Measurements from ENCODE around the gene KRT2.

The KRT2 gene

DNA sequence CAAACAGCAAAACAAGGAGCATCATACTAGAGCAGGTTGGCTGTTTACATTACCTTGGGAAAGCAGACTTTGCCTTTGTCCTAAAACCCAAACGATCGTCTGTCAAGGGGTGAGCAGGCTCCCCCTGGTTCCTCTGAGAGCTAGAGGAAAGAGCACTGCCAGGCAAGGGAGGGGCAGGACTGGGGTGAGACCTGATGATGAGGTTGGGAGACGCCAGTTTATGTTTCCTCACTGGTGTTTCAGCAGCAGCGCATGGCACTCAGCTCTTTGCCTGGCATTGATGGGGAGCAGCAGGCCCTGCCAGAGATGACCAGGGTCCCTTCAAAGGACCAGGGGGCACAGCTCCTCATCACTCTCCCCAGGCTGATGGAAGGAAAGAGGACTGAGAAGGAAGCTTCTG lies 7.9 kb upstream of the KRT2 start:
- no peak for TF ChIP-seq CTCF (IDR thresholded peaks at IDR 0.05)
- Histone ChIP-seq H3K27me3 (no peaks in the 10 kb centered on the region), H3K27ac (no peak overlapping the region)

DNA sequence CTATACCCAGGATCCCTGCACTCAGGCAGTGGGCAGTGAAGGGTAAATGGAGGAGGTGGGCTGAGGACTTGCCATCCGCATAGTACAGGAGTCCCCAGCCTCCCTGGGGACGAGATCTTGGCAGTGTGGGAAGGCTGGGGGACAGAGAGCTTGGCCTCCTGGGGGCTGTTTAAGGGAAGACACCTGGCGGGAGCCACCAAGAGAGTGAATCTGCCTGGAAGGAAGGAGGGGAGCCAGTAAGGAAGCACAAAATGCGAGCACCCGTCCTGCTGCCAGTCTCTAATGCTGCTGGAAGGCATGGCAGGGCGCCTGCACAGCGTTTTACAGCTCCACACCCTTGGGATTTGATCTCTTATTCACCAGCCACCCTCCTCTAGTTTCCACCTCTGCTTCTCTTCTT lies 7.4 kb upstream of the KRT2 start:
- Histone ChIP-seq H3K9me3 (no peaks in the 10 kb centered on the region), H3K36me3 (no peaks in the 10 kb centered on the region), H3K4me1 (ENCODE audit: control insufficient read depth in 1 of 2, insufficient read depth in 1 of 2, low read depth in 1 of 2, low read length in 1 of 2) (no peaks in the 10 kb centered on the region), H3K27me3 (no peaks in the 10 kb centered on the region), H3K4me3 (ENCODE audit: low read depth in 1 of 2, low read length in 1 of 2) (no peak overlapping the region), H3K27ac (no peak overlapping the region)
- TF ChIP-seq CTCF (IDR thresholded peaks at IDR 0.05), result no peak

More for the DNA sequence above, 7.9 kb upstream of the KRT2 start:
- Histone ChIP-seq H3K9me3 (no peaks in the 10 kb centered on the region), H3K4me1 (ENCODE audit: control insufficient read depth in 1 of 2, insufficient read depth in 1 of 2, low read depth in 1 of 2, low read length in 1 of 2) (no peaks in the 10 kb centered on the region), H3K36me3 (no peaks in the 10 kb centered on the region), H3K4me3 (ENCODE audit: low read depth in 1 of 2, low read length in 1 of 2) (no peak overlapping the region)

DNA sequence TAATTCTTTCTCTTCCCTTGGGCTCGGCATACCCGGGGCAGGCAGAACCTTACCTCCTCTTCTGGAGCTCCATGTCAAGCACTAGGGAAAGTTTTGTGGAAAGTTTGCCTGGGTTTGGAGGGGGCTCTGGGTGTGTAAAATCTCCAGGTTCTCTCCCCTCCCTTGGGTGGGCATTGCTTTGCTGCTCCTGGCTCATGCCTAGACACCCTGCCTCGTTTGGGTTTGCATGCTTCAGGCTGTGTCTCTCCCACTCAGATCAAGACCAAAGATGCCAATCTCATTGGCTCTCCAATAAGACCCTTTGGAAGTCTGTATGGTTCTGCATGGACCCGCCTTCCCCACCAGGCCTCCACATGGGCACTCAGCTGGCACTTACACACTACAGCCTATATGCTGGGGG lies 6.2 kb upstream of the KRT2 start:
- no peaks in the 10 kb centered on the region for H3K27me3 ChIP-seq

GRCh38 chr12:52657250-52657902 lies 5.4 kb upstream of the KRT2 start:
- Histone ChIP-seq H3K4me1 (ENCODE audit: control insufficient read depth in 1 of 2, insufficient read depth in 1 of 2, low read depth in 1 of 2, low read length in 1 of 2) (no peaks in the 10 kb centered on the region), H3K9me3 (no peaks in the 10 kb centered on the region), H3K27me3 (no peaks in the 10 kb centered on the region), H3K27ac (no peak overlapping the region), H3K4me3 (ENCODE audit: low read depth in 1 of 2, low read length in 1 of 2) (no peak overlapping the region), H3K36me3 (no peaks in the 10 kb centered on the region)
- TF ChIP-seq CTCF (IDR thresholded peaks at IDR 0.05), result no peak

More for the DNA sequence above, 6.2 kb upstream of the KRT2 start:
- Histone ChIP-seq H3K9me3 (no peaks in the 10 kb centered on the region), H3K27ac (no peak overlapping the region), H3K4me3 (ENCODE audit: low read depth in 1 of 2, low read length in 1 of 2) (no peak overlapping the region), H3K36me3 (no peaks in the 10 kb centered on the region), H3K4me1 (ENCODE audit: control insufficient read depth in 1 of 2, insufficient read depth in 1 of 2, low read depth in 1 of 2, low read length in 1 of 2) (no peaks in the 10 kb centered on the region)
- TF ChIP-seq CTCF (IDR thresholded peaks at IDR 0.05), result no peak

DNA sequence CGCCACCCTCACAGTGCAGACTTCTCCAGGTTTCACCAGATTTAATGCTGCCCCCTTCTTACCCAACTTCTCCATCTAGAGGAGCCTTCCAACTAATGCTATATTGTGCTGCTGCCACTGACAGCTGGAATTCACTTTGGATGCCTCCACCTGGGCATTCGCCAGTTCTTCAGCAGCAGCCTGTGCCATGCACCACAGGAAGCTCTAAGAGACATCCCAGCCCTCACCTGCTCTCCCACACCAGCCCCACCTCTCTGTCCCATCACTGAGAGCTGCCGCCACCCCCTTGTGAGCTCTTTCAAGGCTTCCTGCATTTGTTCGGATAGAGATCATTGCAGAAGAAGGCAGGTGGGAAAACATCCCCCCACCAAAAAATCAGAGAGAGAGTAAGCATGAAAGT lies 4.6 kb upstream of the KRT2 start:
- Histone ChIP-seq H3K9me3 (no peaks in the 10 kb centered on the region), H3K4me3 (ENCODE audit: low read depth in 1 of 2, low read length in 1 of 2) (no peak overlapping the region), H3K27ac (no peak overlapping the region), H3K27me3 (no peaks in the 10 kb centered on the region), H3K36me3 (no peaks in the 10 kb centered on the region), H3K4me1 (ENCODE audit: control insufficient read depth in 1 of 2, insufficient read depth in 1 of 2, low read depth in 1 of 2, low read length in 1 of 2) (no peaks in the 10 kb centered on the region)
- no peak for TF ChIP-seq CTCF (IDR thresholded peaks at IDR 0.05)
